ENCODE data around the gene E2F1.

Gene E2F1

GRCh38 chr20:33687370-33687915 is 1.3 kb upstream of the E2F1 start:
- DNase-seq: no peak

- no peak for DNase-seq
Measured at GRCh38 chr20:33686984-33687366, 790 bp upstream of the E2F1 start.

DNA sequence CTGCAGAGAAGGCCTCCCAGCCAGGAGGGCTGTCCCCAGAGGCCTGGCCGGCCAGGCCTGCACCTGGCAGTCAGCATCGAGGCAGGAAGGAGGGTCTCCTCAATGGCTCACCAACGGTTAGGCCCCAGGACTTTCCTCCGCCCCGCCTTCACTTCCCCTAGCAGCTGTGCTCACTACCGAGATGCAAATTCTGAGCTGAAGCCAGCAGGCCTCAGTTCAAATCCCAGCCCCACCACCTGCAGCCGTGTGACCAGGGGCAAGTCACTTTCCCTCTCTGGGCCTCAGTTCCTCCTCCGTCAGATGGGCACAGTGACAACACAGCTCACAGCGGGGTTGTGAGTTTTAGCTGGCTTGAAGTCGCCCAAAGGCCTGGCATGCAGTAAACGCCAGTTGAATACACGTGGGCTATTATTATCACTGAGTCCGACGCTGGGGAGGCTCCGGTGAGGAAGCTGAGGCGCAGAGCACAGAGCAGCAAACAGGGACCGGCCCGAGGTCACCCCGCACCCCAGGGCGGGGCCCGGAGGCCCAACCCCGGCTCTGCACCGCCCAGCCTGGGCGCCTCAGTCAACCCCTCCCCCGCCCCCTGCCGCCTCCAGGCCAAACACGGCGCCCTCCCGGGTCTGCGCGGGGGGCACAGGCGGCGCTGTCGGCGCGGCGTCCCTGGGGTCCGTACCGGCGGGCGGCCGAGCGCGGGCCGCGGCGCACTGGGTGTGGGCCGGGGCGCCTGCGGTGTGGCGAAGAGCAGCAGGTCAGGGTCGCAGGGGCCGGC is 671 bp downstream of the E2F1 start:
- peak; percentile 83 for DNase-seq

- no peak for DNase-seq
Measured at GRCh38 chr20:33684533-33685327, 1.5 kb downstream of the E2F1 start.

- peak; percentile 48 for DNase-seq
Measured at GRCh38 chr20:33681728-33682353, 4.3 kb downstream of the E2F1 start.

DNA sequence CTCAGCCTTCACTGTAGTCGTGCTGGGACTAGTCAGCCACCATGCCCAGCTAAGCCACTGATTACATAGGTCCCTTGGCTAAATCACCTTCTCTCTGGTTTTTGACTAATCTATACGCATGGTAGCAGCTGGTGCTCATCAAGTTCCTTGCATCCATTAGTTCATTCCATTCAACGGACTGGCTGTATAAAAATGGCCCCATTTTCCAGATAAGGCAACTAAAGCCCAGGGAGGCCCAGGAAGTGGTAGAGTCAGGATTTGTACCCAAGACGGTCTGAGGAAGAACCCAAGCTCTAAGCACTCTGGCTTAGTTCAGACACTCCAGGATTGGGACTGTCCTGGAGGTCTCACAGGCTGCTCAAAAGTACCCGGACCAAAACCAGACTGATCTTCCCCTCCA is 4.9 kb downstream of the E2F1 start:
- no peak for DNase-seq

GRCh38 chr20:33680686-33681085 is 5.5 kb downstream of the E2F1 start:
- DNase-seq: no peak

DNA sequence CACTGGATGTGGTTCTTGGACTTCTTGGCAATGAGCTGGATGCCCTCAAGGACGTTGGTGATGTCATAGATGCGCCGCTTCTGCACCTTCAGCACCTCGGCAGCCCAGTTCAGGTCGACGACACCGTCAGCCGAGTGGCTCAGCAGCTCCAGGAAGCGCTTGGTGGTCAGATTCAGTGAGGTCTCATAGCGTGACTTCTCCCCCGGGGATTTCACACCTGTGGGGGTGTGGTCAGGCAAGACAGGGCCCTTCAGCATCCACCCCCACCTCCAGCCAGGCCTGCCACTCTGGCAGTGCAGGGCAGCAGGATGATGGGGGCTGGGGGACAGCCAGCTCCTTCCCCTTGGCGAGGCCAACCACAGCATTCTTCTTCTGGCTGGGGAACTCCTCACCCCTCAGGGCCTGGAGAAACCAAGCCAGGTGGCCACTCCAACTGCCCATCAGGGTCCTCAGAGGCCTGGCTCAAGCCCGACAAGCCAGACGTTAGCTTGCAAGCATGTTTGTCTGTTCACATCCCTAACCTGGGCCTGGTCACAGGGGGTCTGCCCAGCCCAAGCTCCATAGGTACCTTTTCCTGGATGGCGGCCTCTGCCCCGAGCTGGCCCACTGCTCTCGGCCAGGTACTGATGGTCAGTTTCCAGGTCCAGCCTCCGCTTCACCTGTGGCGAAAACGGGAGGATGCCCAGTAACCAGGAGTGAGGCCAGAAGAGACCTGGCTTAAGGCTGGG is 6.3 kb downstream of the E2F1 start:
- peak; percentile 83 for DNase-seq

DNA sequence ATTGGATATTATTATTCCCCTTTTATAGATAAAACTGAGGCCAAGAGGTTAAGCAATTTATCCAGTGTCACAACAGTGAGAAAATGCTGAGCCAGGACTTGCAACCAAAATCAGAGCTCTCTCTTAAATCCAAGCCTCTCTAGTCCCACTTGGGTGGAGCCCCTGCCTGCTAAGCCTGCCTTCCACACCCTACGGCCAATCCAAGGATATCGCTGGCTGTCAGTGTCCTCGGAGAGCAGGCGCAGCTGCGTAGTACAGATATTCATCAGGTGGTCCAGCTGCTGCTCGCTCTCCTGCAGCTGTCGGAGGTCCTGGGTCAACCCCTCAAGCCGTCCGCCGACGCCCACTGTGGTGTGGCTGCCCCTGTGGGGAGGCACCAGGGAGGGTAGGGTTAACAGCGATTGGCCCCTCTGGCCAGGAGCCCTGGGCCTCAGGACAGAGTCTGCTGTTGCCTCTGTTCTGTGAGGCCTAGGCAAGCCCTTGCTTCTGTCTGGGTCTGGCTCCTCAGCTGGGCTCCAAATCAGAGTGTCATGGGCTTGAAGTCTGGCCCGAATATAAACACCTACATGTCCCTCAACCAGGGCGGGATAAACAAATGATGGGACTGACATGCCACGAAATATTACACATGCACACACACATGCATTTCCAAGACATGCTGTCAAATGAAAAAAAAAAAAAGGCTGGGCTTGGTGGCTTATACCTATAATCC is 8.0 kb downstream of the E2F1 start:
- no peak for DNase-seq

GRCh38 chr20:33676652-33677645 is 9.2 kb downstream of the E2F1 start:
- DNase-seq: no peak

GRCh38 chr20:33676121-33676520 is 10.1 kb downstream of the E2F1 start:
- no peak for DNase-seq

DNA sequence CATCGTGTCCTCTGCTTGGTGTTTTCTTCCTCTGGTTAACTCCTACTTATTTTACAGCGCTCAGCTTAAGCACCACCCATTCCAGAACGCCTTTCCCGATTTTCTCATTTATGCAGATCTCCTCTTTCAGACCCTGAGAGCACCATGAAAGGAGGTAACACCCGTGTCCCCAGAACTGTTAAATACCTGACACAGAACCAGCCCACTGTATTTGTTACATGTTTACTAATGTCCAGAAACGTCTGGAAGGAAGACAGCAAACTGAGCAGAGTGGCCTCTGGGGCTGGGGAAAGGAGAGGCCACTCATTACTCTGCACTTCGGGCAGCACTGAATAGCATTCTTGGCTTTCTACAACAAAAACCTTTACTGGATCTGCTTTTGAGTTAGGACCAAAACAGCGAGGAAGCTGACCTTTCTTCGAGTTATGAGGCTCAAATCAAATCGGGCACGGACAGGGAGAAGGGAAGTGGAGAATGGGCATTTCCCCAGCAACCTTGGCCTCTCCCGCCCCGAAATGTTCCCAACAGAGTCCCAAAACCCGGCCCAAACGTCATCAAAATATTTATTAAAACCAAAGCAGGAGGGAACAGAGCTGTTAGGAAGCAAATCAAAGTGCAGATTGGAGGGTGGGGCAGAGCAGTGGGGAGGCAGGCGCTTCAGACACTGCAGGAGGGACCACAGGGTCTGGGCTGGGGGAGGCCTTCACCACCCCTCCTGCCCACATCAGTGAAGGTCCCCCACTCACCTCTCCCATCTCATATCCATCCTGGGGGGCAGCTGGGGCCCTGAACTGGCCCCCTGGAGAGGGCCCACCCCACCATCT is 10.8 kb downstream of the E2F1 start:
- no peak for DNase-seq

DNA sequence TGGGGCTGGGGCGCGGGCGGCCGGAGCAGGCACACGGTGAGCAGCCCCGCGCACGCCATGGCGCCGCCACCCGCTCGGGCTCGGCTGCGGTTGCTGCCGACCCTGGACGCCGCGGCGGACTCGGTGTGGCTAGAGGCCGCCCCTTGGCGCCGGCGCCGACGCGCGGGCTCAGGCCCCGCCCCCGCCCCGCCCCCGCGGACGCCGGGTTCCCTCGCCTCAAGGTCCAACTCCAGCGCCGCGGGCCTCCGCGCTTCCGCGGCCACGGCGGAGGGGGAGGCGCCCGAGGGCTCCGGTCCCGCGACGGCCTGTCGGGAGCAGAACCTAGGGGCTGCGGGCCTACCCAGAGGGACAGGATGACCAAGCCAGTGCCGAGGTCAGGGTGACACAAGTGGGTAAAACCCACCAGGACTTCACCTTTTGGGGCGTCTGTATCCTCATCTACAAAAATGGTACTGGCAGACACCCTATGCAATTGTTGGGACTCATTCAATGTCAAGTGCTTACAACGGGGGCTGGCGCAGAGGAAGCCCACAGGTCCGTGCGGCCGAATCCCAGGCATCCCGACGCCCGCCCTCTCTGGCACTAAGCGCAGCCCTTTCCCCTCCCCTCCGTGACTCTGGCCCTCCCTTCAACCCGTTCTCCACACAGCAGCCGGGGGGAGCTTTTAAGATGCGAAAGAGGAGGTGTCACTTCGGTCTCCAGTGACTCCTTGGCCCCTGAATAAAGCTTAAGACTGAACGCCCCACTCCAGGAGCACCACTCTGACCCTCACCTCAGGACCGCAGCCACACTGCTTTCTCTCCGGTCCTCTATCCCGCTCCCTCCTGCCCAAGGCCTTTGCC is 11.7 kb downstream of the E2F1 start, which contains the start of gene NECAB3:
Gene NECAB3, minus strand, starts transcription at position 135 of the 842 bp plus-strand sequence. Its CDS starts 76 bp downstream, at position 59.
- peak; percentile 78 for DNase-seq

DNA sequence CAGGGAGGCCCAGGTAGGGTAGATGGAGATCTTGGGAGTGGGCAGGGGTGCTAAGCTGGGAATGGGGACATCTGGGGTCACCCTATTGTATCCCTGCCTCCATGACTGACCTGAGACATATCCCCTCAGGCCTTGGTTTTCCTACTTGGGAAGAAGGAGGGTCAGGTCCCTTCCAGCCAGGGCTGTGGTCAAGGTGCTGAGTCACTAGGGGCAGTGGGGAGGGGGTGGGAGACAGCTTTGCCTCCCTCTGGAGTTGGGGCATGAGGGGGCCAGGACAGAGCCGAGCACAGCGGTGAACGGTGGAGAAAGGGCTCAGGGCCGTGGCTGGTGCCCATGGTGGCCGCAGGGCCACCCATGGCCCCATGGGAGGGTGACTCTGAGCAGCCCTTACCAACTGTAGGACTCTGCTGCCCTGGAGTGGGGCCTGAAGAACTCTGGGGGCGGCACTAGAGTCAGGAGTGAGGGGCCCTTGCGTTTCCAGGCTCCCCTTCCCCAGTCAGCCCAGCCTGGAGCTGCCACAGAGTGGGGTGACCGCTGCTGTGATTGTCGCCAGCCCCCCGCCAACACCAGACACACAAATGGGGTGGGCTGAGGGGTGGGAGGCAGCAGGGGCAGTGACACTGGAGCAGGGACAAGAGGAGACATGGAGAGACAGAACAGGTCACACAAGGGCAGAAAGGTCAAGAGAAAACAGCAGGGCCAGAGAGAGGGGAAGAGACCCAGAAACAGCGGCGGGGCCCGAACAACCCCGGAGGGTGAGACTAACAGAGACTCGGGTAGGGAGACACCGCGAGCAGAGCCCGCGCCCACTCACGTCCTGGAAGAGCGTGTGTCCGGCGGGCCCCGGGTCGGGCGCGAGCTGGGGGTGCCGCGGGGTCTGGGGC is 12.5 kb downstream of the E2F1 start:
- no peak for DNase-seq

GRCh38 chr20:33673114-33673409 is 13.1 kb downstream of the E2F1 start:
- DNase-seq: no peak

DNA sequence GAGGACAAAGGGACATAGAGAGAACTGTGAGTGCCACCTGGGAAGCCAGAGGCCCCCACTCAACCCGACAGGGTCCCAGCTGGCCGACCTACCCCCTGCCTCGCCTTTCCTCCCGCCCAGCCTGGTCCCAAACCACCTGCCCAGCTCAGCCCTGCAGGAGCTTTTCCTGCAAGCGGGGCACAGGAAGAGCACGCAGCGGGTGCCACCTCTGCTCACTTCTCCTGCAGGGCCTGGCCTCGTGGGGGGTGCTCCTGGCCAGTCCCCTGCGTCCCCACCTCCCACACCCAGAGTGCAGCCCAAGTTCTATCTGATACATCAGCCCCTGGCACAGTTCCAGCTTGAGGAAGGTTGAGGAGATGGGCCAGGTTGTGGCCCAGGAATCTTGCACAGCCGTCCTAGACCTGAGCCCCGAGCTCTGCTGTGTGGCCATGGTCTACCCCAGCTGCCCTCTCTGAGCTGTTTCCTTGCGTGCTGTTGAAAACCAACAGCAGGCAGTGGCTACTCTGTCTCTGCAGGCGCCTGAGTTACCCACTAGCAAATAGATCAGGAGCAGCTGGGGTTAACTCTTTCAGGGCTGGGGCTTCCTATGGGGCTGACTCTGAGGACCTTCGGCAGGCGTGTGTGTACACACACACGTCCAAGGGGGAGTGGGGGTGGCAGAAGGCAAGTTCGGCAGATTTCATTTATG is 13.6 kb downstream of the E2F1 start:
- DNase-seq: no peak

DNA sequence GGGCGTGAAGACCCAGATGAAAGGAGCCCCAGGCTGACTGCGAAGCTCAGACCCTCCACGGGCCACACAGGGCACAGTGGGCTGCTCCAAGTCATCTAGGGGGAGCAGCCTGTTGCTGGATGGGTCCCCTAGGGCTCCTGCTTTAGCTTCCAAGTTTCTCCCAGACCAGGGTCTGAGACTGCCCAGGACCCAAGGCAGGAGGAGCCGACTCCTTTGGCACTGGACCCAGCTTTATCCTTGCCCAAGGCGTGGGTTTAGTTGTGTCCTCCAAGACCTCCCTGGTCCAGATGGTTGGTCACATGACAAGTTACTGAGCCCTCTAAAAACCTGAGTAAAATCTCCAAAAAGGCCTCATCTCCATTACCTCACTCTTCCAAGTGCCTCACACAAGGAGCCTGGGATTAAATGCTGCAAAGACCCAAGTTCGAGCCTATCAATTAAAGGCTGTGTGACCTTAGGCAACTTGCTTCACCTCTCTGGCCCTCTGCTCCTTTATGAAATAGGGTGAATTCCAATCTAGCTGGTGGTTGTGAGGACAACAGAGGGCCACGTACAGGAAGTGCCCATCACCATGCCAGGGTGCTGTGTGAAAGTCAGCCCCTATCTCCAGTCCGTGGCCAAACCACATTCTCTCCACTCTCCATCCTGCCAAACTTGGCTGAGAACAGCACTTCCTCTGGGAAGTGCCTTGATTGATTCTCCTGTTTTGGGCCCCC is 14.5 kb downstream of the E2F1 start:
- no peak for DNase-seq
